Inflammatory macrophage (primary cell): Measurements from ENCODE around the gene ZBTB16.

Source experiments
- DNase-seq, 2 donors: peaks; one replicate each; pipeline ENCODE4 v3.0.0-alpha.2; 2020 to 2022

ZBTB16 gene

DNA sequence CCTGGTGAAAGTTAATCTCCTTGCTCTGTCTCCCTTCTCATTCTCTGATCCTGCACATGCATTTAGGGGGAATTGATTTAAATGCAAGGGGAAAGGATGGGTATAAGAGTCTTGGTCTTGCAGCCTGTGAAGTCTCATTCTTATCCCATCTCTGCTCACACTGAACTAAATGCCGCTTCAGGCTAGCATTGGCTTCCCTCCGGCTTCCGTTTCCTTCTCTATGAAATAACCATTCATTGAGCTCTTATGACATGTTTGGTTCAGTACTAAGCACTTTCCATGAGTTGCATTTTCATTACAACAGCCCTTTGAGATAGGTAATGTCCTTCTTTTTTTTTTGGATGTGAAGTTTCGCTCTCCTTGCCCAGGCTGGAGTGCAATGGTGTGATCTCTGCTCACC, 5.6 kb downstream of the ZBTB16 start:
- DNase-seq: no peak

DNA sequence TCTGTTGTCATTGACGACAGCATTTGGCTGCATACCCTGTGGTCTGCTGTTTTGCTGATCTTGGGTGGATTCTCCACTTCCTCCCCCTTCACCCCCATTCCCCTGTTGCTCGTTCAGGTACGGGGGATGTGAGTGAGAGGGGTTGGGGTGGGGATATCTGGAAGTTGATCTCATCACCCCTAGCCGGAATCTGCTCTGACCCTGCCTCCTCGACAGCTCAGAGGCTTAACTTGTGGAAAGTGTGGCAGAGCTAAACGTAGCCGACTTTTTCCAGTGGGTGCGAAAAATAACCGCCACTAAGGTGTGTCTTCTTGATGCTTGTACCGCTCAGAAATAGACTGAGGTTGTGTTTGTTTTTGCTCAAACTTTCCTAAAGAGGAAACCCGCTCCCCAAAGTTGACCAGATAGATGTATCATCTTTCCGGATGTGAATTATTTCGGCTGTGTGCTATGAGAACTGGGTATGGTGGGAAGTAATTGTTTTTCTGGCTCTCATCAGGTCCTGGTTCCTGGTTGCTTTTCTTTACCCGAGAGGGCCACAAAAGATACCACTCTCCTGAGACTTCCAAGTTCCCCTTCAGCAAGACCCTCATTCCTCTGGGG, 6.6 kb downstream of the ZBTB16 start:
- DNase-seq: no peak

DNA sequence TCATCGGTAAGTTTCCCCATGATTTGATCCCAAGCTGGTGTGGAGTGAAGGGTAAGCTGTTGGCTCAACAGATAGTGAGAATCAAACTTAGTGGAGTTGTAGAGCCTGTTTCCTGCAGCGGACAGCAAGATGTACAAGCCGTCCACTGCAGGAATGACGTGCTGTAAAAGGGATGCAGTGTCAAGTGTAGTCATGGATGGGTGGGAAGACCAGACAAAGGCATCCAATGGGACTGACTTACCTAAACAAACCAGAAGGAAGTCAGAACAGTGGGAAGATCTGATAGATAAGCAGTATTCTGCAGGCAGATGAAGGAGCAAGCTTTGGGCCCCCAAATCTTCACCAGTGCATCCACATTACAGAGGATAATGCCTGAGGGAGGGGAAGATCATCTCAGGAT, 8.8 kb downstream of the ZBTB16 start:
- DNase-seq: no peak

DNA sequence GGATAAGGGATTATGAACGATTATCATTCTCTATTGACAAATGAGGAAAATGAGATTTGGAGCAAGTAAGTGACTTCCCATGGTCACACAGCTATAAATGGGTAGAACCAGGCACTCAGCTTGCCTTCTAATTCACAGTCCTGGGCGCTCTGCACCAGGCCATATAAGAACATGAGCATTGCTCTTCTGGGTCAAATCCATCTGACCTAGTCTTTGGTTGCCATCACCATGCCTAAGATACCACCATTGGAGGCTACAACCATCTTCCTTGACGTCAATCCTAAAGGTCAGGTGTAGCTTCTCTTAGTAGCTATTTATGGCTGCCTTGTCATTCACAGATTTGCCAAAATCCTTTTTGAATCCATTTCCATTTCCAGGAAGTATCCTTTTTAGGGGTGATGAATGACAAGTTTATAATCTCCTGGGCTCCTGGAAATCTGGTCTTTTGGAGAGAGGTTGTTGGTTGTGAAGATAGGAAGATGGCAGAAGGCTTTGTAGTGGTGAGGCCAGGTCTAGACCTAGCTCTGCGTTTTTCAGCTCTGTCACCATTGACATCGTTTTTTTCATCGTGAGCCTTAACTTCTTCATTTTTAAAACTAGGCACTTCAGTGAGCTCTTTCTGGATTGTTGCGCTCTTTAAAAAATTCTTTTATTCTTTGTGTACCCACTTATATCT, 11.1 kb downstream of the ZBTB16 start:
- no peak for DNase-seq

DNA sequence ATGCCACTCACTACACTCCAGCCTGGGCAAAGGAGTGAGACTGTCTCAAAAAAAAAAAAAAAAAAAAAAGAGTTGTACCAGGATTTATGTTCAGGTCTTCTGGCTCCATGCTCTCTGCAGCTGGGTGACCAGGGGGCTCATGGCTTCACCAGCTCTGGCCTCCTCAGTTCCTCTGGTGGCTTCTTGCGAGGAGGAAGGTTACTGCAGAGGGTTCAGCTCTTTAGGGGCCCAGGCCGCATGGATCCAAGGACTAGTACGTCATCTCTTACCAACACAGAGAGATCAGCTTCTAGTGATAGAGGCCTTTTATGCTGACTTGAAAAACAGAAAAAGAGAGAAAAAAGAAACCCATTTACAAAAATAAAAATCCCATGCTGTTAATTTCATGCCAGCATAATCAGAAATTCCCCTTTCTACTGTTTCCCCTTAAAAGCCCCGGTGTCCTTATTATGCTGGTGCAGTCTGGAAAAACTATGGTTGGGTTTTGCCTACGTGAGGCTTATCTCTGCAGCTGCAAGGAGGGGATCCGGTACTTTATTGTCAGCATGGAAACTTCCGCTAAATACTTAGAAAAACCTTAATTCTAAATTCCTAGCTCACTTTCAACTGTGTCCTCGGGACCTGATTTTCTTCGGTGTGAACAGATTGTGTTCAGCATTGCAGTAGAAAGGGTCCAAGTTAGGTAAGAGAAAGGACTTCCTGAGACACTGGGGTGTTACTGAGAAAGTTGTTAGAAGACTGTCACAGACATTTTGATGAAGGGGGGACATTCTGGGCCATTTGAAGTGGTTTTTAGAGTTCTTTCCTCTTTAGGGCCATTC, 13.7 kb downstream of the ZBTB16 start:
- DNase-seq: no peak

DNA sequence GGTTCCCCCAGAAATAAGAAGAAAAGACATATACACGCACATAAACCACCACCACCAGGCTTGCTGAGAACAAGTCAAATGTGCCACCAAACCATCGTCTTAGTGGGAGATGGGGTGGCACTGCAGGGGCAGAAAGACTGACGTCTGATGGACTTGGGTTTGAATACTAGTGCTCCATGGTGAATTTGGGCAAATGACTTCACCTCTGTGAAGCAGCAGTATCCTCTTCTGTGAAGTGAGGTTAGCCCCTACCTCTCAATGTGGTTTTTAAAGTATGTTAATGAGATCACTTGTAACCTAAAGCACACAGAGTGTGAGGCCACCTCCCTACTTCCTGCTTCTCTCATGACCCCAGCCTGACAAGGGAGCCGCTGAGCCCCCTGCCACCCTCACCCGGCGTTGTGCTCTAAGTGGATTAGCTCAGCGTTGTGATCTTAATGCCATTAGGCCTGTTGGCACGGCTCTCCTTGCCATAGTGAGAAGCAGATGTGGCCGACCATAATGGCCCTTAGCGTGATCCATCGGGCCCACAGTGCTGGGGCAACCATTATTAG, 14.4 kb downstream of the ZBTB16 start:
- DNase-seq: no peak

DNA sequence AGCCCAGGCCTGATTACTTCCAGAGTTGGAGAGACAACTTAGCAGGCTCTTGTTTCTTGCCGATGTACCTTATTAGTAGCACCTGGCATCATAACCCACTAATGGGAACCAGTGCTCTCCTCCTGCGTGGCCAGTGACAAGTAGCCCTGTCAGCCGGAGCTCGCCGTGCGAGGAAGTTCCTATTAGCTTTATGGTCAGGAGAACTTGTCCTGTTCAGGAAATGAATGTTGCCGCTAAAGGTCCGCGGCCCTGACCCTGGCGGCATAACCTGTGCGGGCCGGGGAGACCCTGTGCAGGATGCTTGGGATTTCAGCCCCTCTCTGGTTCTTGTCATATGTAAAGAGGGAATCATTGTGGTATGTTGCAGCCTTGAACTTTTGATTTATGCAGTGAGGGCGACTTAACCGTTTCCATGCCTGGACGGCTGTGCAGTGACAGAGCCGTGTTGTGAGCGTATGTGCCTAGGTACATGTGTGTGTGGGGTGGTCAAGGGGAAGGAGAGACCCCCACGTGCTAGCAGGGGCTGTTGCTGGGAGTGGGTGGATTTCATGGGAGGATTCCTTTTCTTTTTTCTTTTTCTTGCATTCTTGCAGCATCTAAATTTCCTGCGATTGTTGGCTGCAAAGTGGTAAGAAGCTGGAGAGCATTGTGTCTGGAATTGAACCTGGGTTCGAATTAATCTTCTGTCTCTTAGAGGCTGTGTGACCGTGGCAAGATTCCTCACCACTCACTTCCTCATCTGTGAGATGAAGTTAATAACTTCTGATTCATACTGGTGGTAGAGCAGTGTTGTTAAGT, 15.2 kb downstream of the ZBTB16 start:
- peak in 1 of 2 donors; percentile 14 for DNase-seq

DNA sequence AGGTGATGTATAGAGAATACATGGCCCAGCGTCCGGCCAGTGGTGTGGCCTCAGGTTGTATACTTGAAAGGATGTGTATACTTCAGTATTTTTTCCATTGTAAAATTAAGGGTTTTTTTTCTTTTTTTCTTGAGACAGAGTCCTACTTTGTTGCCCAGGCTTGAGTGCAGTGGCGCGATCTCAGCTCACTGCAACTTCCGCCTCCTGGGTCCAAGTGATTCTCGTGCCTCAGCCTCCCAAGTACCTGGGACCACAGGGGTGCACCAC, 15.8 kb downstream of the ZBTB16 start:
- no peak for DNase-seq

DNA sequence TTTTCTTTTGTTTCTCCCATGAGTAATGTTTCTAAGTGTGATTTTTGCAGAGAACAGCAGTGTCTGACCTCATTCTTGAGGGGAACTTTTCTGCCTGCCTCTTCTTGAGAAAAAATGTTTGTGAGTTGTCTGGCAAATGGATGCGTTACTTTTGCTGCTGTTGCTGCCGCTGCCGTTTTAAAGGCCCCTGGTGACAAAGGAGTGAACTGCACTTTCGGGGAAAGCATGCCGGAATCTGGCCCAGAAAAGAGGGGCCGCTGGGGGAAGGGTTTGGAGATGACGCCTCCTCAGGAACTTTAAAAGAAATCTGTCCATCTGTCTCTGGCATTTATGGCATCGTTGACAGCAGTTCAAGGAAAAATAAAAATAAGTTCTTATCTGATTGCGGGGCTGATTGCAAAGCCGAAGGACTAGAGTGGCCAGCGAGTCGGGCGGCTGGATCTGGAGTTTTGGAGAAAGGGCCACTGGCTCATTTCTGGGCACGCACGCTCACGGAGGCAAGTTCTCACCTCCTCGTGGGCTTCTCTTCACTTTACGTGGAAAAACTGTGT, 16.5 kb downstream of the ZBTB16 start:
- DNase-seq: peak in 1 of 2 donors; percentile 24

DNA sequence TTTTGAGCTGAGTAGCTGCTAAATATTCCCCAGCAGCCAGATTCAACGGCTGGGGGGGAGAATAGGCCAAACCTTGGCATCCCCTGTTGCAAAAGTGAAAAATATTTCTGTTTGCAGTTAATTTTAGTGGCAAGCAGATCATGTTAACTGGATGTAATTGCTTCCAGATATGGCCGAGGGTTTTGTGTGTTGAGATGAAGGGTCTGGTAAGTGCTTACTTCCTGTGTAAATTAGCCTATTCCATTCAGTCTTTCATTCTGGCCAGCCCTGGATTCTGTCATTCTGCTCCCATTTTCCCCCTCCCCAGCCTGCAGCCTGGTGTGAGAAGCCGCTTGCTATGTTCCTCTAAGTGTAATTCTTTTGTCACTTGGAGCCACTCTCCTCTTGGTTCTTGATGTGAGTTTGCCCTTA, 17.4 kb downstream of the ZBTB16 start:
- DNase-seq: no peak

DNA sequence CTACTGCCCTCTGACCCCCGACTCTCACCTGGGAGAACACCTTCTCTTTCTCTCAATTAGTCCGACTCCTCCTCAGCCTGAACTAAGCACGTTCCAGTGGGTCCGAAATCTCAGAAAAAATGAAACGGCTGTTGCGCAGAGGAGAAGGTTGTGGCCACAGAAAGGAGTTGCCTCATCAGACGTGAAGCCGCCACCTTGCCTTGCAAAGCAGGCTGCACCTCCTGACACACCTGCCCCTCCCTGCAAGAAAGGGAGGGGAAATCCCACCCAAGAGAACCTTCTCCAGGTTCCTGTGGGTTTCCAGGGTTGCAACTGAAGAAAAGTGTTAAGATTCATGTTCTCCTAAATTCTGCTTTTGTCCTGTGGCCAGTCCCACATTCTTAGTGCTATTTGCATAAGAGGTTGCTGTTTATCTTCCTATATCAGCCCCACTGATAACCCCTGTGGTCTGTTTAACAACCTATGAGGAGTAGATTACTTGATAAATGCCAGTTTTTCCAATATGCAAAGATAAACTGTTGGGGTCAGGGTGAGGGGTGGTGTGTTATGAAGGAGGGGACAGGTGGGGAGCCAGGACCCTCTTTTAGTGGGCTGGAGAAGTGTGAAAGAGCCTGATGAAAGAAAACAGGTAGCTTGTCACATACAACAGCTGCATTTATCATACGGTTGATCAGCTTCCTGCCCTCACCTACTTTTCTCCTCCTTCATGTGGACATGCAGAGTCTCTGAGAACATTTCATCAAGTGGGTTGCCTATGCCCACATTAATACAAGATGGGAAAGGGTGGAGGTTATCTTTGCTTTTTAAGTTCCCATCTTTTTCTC, 18.2 kb downstream of the ZBTB16 start:
- no peak for DNase-seq

DNA sequence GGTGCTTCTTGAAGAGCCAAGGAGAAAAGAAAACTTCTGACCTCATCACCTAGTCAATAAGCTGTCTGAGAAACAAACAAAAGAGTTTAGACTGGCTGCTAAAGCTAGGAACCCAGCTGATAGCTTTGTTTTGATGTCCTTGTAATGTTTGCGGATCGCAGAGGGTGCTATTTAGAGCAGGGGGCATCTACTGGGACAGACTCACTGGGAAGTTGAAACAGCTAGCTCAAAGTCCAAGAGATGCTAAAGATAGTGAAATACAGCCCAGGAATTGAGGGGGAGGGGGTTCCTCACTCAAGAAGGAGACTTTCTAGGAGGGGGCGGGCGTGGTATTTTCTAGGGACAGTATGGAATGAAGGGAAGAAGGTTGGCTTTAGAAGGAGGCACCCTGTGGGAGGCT, 18.9 kb downstream of the ZBTB16 start:
- DNase-seq: no peak

DNA sequence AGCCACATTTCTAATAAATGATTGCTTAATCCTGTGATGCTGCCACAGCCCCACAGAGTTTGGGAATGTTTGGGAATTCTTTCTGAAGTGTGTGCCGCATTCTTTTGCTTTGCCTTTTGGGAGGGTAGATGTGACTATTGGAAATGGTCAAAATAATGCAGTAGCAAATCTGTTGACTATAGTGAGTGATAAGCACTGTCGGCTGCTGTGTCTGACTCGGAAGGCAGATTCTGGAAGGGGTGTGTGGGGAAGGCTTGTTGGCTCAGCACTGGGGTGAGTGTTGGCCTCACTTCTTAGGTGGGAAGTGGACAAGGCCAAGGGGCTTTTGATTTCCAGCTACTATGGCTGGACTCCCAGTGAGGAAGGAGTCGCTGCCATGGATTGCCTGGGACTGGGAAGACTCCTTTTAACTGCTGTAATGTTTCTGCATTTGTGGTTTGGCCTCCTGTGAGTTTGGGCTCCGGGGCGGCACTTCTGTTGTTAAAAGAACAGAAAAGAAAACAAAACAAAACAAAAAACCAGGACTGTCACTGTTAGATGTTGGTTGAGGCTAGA, 20.1 kb downstream of the ZBTB16 start:
- DNase-seq: no peak

DNA sequence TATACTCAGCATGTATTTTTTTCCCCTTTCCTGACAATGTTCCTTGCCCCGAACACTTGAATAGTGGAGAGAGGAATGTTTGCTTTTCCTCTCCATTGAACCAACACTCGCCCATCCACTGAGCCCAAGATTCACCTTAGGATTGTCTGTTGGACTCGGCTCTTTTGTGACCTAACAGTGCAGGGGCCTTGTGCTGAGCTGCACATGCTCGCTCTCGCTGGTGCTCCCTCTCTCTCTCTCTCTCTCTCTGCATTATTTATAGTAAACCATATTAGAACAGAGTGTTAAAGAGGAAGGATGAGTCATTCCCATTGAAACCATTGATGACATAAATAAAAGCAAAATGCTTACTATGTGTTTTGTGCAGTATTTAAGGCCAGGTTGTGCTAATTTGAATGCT, 20.7 kb downstream of the ZBTB16 start:
- DNase-seq: peak; percentile 43 to 66

DNA sequence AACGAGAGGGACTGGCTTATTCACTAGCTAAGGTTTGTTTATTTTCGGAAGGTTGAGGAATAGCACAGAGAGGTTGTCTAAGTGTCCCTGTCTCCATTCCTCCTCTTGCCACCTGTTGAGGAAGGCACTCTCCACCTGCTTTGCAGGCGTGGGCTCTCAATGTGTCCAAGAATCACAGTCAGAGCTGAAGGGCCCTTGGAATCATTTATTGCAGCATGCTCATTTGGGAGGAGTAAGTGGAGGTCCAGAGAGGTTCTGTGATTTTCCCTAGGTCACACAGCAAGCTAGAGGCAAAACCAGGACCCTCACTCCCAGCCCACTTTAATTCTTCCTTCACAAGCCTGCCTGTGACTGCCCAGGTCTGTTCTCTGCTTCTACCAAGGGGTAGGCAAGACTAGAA, 21.3 kb downstream of the ZBTB16 start:
- DNase-seq: no peak

DNA sequence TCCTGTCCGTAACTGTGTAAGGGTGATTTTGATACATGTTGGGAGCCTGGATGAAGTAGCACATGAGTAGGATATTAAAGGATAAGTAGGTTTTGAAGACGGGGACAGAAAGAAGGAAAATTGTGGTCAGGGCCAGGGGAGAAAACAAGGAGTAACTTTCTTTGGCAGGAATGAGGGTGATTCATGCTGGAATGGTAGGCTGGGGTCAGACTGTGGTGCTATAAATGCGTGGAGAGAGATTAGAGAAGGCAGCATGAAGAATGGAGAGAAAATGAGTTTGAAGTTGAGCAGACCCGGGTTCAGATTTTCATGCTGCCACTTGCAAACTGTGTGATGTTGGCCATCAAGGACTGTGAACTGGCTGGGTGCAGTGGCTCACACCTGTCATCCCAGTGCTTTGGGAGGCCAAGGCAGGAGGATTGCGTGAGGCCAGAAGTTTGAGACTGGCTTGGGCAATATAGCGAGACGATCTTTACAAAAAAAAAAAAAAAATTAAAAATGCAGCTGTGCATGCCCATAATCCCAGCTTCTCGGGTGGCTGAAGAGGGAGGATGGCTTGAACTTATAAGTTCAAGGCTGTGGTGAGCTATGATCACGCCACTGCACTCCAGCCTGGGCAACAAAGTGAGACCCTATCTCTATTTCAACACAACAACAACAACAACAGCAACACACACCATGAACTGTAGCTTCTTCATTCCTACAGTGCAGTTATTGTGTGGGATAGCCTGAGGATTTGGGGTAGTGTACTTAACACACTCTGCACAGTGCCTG, 22.3 kb downstream of the ZBTB16 start:
- DNase-seq: no peak

DNA sequence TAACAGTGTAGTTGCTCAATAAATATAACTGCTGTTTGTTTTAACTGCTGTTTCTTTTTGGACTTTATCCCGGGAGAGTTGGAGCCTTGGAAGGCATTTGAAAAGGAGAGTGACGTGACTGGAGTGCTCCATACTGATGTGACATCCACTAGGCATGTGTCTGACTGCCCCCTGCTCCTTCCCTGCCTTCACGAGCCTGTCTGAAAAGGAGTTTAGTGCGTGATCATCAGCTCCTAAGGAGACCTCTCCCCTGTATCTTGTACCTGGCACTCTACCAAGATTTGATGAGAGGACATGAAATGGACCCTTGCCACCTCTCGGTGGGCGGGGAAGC, 22.9 kb downstream of the ZBTB16 start:
- no peak for DNase-seq

DNA sequence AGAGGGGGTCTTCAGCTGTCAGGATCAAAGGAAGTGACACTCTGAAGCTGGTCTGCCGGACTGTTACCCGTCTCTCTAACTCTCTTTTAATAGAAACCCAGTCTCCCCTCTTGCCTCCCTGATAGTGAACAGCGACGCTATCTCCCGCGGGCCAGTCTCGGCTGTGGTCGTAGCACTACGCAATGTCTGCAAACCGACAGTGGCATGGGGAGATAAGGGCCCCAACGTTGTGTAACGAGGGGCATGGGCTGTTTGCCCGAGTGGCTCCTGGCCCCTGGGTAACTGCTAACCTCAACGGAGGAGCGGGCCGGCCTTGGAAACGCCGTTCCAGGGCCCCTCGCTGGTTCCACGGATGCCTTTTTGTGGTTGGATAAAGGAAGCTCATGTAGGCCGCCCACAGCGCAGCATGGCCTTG, 23.3 kb downstream of the ZBTB16 start:
- peak in 1 of 2 donors; percentile 14 for DNase-seq

DNA sequence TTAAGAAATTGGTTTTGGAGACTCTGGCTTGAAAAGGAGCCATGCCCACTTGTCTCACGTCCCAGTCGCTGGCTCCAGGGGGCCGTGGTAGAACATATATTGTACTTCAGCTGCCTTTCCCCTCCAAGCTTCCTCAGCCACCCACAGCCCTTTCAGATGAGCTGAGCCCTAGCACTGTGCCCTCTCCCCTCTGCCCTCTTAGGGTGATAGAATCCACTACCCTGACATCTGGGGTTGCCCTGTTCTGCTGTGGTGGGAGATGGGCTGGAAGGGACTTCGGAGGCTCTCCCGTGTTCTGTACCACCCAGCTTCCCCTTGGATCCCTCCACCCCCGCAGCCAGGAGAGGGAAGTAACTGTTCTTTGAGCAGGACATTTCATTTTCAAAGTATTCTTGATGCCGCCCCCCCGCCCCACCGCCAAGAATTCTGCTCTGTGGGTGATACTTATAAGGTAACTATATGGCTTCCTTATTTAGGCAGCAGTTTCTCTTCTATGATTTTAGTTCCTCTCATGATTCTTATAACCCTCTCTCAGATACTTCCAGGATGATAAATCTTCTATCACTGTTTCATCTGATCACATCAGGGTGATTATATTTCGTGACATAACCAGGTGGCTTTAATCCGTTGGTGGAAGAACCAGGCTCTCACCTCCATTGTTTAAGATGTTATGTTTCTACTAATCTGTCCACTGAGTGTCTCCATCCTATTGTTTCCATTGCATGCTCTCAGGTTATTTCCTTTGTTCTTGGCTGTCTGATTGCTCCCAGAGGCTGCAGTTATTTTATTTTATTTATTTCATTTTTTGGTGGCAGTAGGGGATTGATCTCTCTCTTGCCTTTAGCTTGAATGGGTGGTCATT, 24.1 kb downstream of the ZBTB16 start:
- peak; percentile 12 to 28 for DNase-seq

DNA sequence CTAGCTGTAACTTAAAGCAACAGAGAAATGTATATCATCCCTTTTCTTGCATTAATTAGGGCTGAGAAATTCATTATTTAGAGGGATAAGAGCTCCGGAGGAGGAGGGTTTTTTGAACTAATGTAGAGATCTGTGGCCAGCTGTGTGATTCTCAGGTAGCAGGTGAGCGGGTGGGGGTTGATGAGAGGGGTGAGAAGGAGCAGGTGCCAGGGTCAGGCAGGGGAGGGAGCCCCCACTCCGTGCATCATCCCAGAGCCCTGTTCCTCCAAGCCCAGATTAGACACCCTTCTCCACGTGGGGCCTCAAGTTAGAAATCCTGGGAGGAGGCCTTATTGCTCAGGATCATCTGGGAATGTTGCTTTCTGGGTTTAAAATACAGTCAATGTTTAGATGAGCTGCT, 24.9 kb downstream of the ZBTB16 start:
- no peak for DNase-seq
